ENCODE measurements around the gene EFHC1. TPM values are rescaled to one million over a fixed set of nuclear protein-coding genes. Genes with fewer than 3 reads are reported as not detected.

Gene EFHC1
- total RNA-seq, 1 experiment from 2014 or later: 12.4 TPM

- H2AFZ ChIP-seq (ENCODE audit: low read depth, low read length, poor library complexity, severe bottlenecking): no peak overlapping the region
- H3K36me3 ChIP-seq (ENCODE audit: control insufficient read depth in 1 of 2, insufficient read depth in 2 of 2, low read length in 2 of 2): no peaks in the 10 kb centered on the region
- DNase-seq (ENCODE audit: low read depth, low spot score) (no peak), ATAC-seq (no peak)
- no peaks in the 10 kb centered on the region for H3K79me2 ChIP-seq (ENCODE audit: insufficient read depth, low read length)
- intact Hi-C loops (cut with micrococcal nuclease): no loop called here
- H3K9ac ChIP-seq (ENCODE audit: low read length): no peak overlapping the region
- no peak overlapping the region for H3K4me2 ChIP-seq (ENCODE audit: low read length)
- no peaks in the 10 kb centered on the region for H3K9me3 ChIP-seq (ENCODE audit: control insufficient read depth in 1 of 2, insufficient read depth in 1 of 2, low read depth in 1 of 2, low read length in 2 of 2)
- ChIA-PET RAD21 (ENCODE audit: low non-redundant PET in 1 of 2, low total read pairs in 2 of 2, uncharacterized antibody in 2 of 2, unreplicated experiment in 2 of 2) (no interaction called here), CTCF (no interaction called here), POLR2A (no interaction called here)
- no peak for TF ChIP-seq ELF1 (IDR thresholded peaks at IDR 0.05; ENCODE audit: borderline replicate concordance, low read depth)
- no TSS peak for BruUV-seq (replicated peaks)
- H3K4me3 ChIP-seq (replicated peaks in 1 of 2; ENCODE audit: low read depth in 1 of 2, low read length in 2 of 2): no peak overlapping the region
- no peaks in the 10 kb centered on the region for H3K27me3 ChIP-seq (ENCODE audit: insufficient read depth, low read length)
- H3K27ac ChIP-seq (ENCODE audit: low read depth, low read length): no peak overlapping the region
- H4K20me1 ChIP-seq (ENCODE audit: insufficient read depth): no peaks in the 10 kb centered on the region
- H3K4me1 ChIP-seq (ENCODE audit: control insufficient read depth in 1 of 2, insufficient read depth in 2 of 2, low read length in 2 of 2): no peaks in the 10 kb centered on the region
- H3K9me2 ChIP-seq (ENCODE audit: insufficient read depth): no peaks in the 10 kb centered on the region
These were observed 54.0 kb downstream of the EFHC1 start for GRCh38 chr6:52474173-52474572.

GRCh38 chr6:52475307-52475706 is 55.2 kb downstream of the EFHC1 start:
- no peak overlapping the region for H2AFZ ChIP-seq (ENCODE audit: low read depth, low read length, poor library complexity, severe bottlenecking)
- H3K79me2 ChIP-seq (ENCODE audit: insufficient read depth, low read length): no peaks in the 10 kb centered on the region
- no peak overlapping the region for H3K4me2 ChIP-seq (ENCODE audit: low read length)
- H3K27me3 ChIP-seq (ENCODE audit: insufficient read depth, low read length): no peaks in the 10 kb centered on the region
- H3K9ac ChIP-seq (ENCODE audit: low read length): no peak overlapping the region
- no peaks in the 10 kb centered on the region for H3K36me3 ChIP-seq (ENCODE audit: control insufficient read depth in 1 of 2, insufficient read depth in 2 of 2, low read length in 2 of 2)
- BruUV-seq (replicated peaks): no TSS peak
- ATAC-seq (no peak), DNase-seq (ENCODE audit: low read depth, low spot score) (no peak)
- no peaks in the 10 kb centered on the region for H3K9me2 ChIP-seq (ENCODE audit: insufficient read depth)
- H3K4me3 ChIP-seq (replicated peaks in 1 of 2; ENCODE audit: low read depth in 1 of 2, low read length in 2 of 2): no peak overlapping the region
- no peaks in the 10 kb centered on the region for H3K9me3 ChIP-seq (ENCODE audit: control insufficient read depth in 1 of 2, insufficient read depth in 1 of 2, low read depth in 1 of 2, low read length in 2 of 2)
- ChIA-PET POLR2A (no interaction called here), CTCF (no interaction called here), RAD21 (ENCODE audit: low non-redundant PET in 1 of 2, low total read pairs in 2 of 2, uncharacterized antibody in 2 of 2, unreplicated experiment in 2 of 2) (no interaction called here)
- no peaks in the 10 kb centered on the region for H3K4me1 ChIP-seq (ENCODE audit: control insufficient read depth in 1 of 2, insufficient read depth in 2 of 2, low read length in 2 of 2)
- no peaks in the 10 kb centered on the region for H4K20me1 ChIP-seq (ENCODE audit: insufficient read depth)
- intact Hi-C loops (cut with micrococcal nuclease): no loop called here
- TF ChIP-seq POLR2A (IDR thresholded peaks at IDR 0.05; ENCODE audit: borderline replicate concordance, extremely low read depth, insufficient read depth, insufficient read length) (no peak), CBX3 (IDR thresholded peaks at IDR 0.05; ENCODE audit: low read depth) (no peak), TCF7L2 (IDR thresholded peaks at IDR 0.05; ENCODE audit: borderline replicate concordance, extremely low read depth, insufficient read depth, insufficient read length) (no peak), ATF3 (IDR thresholded peaks at IDR 0.05) (no peak), ZFX (IDR thresholded peaks at IDR 0.05) (no peak), ELF1 (IDR thresholded peaks at IDR 0.05; ENCODE audit: borderline replicate concordance, low read depth) (no peak), EGR1 (IDR thresholded peaks at IDR 0.05; ENCODE audit: low read depth) (no peak), REST (IDR thresholded peaks at IDR 0.05; ENCODE audit: low read depth) (no peak), SP1 (IDR thresholded peaks at IDR 0.05; ENCODE audit: low read depth) (no peak), SRF (IDR thresholded peaks at IDR 0.05; ENCODE audit: low read depth) (no peak), CEBPB (IDR thresholded peaks at IDR 0.05; ENCODE audit: low read depth) (no peak), EZH2 (IDR thresholded peaks at IDR 0.05) (no peak), ZBTB33 (IDR thresholded peaks at IDR 0.05; ENCODE audit: extremely low read depth, insufficient replicate concordance, low read length) (no peak), EZH2phosphoT487 (IDR thresholded peaks at IDR 0.05; ENCODE audit: borderline replicate concordance) (no peak)
- no peak overlapping the region for H3K27ac ChIP-seq (ENCODE audit: low read depth, low read length)

Data from HCT116 (cell line).